OCI-LY1 (cell line): ENCODE data around the gene CSF3R.

Experiments
- CTCF ChIP-seq: fragments of 200-600 bp; sonication (generic), shearing (Covaris generic); IDR thresholded peaks from 2 replicates; pipeline ENCODE4 v1.5.1; 2017; ENCODE audit warnings: mild to moderate bottlenecking, antibody characterized with exemption, low read length, moderate library complexity, mixed read lengths
- EZH2 ChIP-seq: fragments of 200-600 bp; sonication (generic), shearing (Covaris generic); IDR thresholded peaks from 2 replicates; pipeline ENCODE4 v1.8.0; 2017; ENCODE audit warnings: borderline replicate concordance, mixed run types, mild to moderate bottlenecking, antibody characterized with exemption, low read length, moderate library complexity, mixed read lengths

GRCh38 chr1:36453600-36454388 is 28.9 kb downstream of the CSF3R start:
- TF ChIP-seq CTCF (no peak), EZH2 (no peak)
